Esophagus squamous epithelium (tissue), 4 donors: ENCODE data around the gene PCSK4.

Source experiments
- POLR2A ChIP-seq, 4 donors: fragments of 450-650 bp; IDR thresholded peaks; one replicate each; pipeline ENCODE4 v1.6.1; 2017; ENCODE audit warnings: antibody characterized with exemption in 4 of 4, mild to moderate bottlenecking in 4 of 4, moderate library complexity in 3 of 4
- TF ChIP-seq, protein P1 (sequence below), 6 experiments: fragments of 450-650 bp in 4 of 6; fragments of 200-600 bp in 2 of 6; sonication (generic) in 2 of 6; IDR thresholded peaks; one replicate each; pipeline ENCODE4 v1.5.1; 2016 to 2019; ENCODE audit warnings: antibody characterized with exemption in 6 of 6, mild to moderate bottlenecking in 4 of 6, moderate library complexity in 4 of 6

DNA sequence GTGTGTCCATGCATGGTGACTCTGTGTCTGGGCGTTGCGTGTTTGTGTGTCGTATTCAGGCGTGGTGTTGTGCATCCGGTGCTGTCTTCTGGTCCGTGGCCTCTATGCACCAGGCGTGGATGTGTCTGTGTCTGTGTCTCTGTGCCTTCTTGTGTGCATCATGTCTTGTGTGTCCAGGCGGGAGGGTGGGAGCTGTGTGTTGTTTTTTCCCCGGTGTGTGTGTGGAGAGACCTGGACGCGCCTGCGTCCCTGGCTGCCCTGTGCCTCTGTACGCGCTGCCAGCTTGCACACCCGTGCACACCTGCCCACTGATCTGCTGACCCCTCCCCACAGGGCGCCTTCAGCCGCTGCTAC lies 34.8 kb upstream of the PCSK4 start:
- TF ChIP-seq, protein P1, sequence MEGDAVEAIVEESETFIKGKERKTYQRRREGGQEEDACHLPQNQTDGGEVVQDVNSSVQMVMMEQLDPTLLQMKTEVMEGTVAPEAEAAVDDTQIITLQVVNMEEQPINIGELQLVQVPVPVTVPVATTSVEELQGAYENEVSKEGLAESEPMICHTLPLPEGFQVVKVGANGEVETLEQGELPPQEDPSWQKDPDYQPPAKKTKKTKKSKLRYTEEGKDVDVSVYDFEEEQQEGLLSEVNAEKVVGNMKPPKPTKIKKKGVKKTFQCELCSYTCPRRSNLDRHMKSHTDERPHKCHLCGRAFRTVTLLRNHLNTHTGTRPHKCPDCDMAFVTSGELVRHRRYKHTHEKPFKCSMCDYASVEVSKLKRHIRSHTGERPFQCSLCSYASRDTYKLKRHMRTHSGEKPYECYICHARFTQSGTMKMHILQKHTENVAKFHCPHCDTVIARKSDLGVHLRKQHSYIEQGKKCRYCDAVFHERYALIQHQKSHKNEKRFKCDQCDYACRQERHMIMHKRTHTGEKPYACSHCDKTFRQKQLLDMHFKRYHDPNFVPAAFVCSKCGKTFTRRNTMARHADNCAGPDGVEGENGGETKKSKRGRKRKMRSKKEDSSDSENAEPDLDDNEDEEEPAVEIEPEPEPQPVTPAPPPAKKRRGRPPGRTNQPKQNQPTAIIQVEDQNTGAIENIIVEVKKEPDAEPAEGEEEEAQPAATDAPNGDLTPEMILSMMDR (IDR thresholded peaks at IDR 0.05): no peak
- no peak for TF ChIP-seq POLR2A (IDR thresholded peaks at IDR 0.05)
